H1 (cell line): ENCODE data around the gene MANBA. TPM values are rescaled to one million over a fixed set of nuclear protein-coding genes. Genes with fewer than 3 reads are reported as not detected.

Experiments
- KDM1A ChIP-seq: fragments of 200-600, 300-600 bp; sonication (generic); IDR thresholded peaks from 2 replicates; pipeline ENCODE4 v1.7.1; 2016; ENCODE audit warnings: mild to moderate bottlenecking, low read length, borderline replicate concordance
- POLR2AphosphoS5 ChIP-seq: IDR thresholded peaks from 2 replicates; pipeline ENCODE4 v1.6.1; 2011; ENCODE audit warnings: low read depth, low read length
- polyA plus RNA-seq, 7 experiments: library from polyadenylated mRNA; depleted of rRNA in 3 of 7; stranded (reverse) in 5 of 7; unstranded in 2 of 7; fragments of >200 nt in 5 of 7; fragments of 200-250 nt in 2 of 7; gene quantifications; 1 replicate in 5 of 7; 2 replicates in 1 of 7; 4 replicates in 1 of 7; pipeline versions ENCODE4 v1.2.1 to v1.2.3, GENCODE V29; 2011 to 2013; ENCODE audit warnings: missing spikeins in 2 of 7, mixed read lengths in 2 of 7
- total RNA-seq: library from RNA; stranded (reverse); fragmentation: NEBNext Ultra II Directional; extraction: Animal tissue kit (Norgen Biotek cat#: 25700); gene quantifications from 2 replicates; pipeline ENCODE4 v1.2.1, GENCODE V29; 2021

Gene MANBA
- total and polyA plus RNA-seq, 2 of the 8 experiments (the other 6 are each of a cell fraction or from before 2014, with no cell fraction given): 22.9 to 27.8 TPM

GRCh38 chr4:102614801-102615200 is 146.0 kb downstream of the MANBA start (continued):
- TF ChIP-seq KDM1A (no peak), POLR2AphosphoS5 (no peak)
